ENCODE measurements around the gene CCDC116.
"Not testable (repeated sequence)": the region's sequence is repeated elsewhere in the genome, so short reads cannot be mapped to it uniquely, and the experiment has no call there.

CCDC116 gene

GRCh38 chr22:21611210-21611977 lies 21.2 kb upstream of the CCDC116 start:
- no peak for DNase-seq

GRCh38 chr22:21612858-21613257 lies 19.7 kb upstream of the CCDC116 start:
- DNase-seq: no peak

DNA sequence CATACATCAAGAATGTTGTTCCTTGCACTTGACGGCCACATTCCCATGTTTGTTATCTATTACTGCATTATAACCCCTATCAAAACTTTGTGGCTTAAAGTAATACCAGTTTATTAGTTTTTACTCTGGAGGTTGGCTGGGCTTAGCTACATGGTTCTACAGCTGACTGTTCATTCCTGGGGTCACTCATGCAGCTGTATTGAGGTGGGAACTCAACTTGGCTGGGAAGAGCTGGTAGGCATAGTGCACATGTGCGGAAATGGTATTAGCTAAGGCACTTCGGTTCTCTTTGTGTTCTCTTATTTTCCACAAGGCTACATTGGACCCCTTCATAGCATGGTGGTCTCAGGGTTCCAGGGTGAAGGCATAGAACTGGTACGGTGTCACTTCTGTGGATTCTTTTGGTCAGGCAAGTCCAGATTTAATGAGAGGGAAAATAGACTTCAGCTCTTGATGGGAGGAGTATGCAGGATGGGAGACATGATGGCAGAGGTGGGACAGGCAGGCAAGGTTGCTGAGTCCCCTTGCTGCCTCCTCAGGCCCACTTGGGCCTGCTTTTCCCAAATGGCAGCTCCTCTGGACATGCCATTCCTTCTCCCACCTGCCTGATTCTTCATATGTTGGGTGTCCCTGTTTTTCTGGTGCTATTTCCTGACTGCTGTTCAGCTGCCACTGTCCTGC lies 18.9 kb upstream of the CCDC116 start:
- no peak for DNase-seq

DNA sequence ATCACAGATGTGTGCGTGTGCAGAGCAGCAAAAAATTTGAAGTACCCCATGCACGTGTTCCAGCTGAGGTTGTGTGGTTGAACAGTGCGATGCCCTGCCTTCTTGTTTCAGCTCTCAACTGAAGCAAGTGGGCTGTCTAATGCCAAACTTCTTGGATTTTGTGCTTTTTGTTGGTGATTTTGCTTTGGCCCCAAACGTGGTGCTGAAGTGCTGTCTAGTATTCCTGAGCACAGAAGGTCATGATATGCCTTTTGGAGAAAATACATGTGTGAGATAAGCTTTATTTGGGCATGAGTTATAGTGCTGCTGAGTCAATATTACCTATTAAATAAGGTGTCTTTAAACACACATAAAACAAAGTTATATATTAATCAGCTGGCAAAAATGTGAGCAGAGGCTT lies 16.8 kb upstream of the CCDC116 start:
- no peak for DNase-seq

- DNase-seq: not testable (repeated sequence)
These were observed 15.2 kb upstream of the CCDC116 start for GRCh38 chr22:21617337-21617736.

DNA sequence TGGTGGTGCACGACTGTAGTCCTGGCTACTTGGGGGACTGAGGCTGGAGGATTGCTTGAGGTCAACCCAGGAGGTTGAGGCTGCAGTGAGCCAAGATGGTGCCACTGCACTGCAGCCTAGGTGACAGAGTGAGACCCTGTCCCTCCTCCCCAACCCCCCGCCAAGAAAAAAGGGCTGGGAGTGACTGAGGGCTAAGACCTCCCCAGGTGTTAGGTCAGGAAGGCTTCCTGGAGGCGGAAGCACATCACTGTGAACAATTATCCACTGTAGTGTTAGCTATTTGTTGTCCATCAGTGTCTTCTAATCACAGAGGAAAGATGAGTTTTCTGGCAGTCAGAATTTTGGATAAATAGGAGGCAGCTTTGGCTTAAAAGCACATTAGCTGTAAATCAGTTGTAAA lies 11.5 kb upstream of the CCDC116 start:
- DNase-seq: no peak

DNA sequence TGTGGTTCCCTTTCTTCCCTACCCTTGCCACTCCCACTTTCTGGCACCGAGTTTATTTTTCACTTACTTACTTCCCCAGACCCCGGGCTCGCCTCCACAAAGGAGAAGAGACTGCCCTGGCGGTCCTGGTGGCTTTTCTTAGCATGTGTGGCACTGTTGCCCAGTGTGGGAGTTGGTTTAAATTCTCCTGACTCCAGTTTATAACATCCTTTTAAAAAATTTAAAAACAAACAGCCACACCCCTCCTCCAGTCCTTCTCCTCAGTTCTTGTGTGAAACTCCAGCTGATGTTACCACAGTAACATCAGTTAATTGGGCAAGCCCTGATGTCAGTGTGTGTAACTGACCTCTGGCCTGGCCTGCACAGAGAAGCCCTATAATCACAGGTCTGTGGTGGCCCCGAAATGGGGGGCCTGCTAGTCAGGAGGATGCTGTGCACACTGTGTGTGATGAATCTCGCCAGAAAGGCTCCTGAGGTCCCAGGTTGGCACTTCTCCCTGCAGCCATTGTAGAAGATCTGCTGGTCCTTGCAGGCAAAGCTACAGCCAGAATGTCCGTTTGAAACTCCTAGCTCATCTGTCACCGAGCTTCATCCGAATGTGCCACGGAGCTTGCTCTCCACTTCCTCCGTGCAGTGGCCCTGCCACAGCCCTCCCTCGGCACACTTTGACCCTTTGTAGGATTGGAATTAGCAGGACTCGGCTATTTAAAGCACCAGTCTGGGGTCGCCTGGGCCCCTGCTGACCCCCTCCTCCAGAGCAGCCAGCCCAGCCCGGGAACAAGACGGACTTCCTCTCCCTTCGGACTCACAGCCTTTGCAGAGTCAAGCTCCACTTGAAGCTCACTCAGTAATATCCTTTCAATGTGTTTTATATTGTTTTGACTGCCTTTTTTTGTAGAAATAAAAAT lies 10.3 kb upstream of the CCDC116 start:
- no peak for DNase-seq

DNA sequence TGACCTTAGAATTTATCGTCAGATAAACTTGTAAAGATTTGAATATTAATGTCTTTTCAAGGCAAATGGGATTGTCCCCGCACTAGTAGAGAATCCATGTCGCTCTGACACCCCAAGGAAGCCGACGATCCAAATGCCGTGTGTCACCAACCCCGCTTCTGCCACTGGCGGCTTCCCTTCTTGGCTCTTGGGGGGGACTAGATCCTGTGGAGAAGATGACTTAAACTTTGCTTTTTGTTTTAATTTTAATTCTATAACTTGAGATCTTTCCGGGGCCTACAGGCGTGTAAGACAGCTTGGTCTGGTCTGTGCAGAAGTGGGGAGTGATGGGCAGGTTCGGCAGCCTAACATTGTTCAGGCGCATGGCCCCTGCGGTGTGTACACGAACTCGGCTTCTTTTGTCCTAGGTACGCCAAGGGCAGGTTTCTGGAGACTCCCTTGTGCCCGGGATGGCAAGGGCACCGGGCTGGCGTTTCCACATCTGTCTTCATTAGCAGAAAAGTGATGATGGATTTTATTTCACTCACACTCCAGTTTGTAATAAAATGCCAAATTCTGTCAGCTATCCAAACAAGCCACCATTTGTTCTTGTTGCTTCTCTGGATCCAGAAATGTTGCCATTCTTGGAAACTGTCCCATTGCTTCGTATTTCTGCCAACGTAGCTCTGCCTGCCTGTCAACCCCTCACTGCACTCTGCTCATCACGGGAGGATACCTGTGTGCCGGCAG lies 9.5 kb upstream of the CCDC116 start:
- no peak for DNase-seq

DNA sequence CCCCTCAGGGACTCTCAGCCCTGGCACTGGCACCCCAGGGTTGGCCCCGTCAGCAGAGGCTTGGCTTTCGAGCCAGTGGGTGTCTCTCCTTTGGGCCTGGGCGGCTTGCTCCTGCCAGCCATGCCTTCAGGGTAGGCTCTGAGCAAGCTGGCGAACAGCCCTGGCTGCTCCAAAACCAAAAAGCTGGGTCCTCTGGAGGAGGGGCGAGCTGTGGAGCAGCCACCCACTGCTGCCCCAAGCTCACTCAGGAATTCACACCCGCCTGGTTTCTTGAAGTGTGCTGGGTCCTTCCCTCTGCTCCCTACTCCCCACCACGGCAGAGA lies 9.0 kb upstream of the CCDC116 start:
- DNase-seq: no peak

DNA sequence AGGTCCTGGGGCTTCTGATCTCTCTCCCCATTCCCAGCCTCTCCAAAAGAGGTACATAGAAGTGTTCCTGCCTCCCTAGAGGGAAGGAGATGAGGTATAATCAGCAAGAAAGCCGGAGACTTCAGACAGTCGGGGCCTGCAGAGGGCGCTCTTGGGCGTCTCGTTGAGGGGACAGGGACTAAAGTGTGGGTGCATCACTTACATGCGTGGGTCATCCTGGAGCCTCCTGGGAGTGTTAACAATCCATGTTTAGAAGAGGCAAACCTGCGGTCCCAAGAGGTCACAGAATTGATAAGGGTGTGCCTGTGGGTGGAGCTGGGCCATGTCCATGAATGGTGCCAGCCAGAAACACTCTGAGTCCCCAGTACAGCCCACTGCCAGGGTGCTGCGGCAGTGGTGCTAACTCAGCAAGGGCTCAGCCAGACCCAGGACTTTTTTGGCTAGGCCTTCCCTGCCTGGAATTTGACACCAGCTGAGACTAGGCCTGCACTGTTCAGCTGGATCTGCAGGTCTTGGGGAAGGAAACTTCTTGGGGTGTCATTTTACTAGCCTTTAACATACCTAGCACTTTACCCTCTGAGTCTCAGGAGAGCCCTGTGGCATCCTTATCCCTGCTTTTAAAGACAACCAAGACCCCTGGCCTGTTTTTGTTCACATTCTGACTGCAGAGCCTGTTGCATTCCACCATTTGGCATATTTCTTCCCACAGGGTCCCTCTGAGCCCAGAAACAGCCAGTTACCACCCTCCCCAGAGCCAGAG lies 8.3 kb upstream of the CCDC116 start:
- no peak for DNase-seq

GRCh38 chr22:21624880-21625791 lies 7.4 kb upstream of the CCDC116 start:
- no peak for DNase-seq

DNA sequence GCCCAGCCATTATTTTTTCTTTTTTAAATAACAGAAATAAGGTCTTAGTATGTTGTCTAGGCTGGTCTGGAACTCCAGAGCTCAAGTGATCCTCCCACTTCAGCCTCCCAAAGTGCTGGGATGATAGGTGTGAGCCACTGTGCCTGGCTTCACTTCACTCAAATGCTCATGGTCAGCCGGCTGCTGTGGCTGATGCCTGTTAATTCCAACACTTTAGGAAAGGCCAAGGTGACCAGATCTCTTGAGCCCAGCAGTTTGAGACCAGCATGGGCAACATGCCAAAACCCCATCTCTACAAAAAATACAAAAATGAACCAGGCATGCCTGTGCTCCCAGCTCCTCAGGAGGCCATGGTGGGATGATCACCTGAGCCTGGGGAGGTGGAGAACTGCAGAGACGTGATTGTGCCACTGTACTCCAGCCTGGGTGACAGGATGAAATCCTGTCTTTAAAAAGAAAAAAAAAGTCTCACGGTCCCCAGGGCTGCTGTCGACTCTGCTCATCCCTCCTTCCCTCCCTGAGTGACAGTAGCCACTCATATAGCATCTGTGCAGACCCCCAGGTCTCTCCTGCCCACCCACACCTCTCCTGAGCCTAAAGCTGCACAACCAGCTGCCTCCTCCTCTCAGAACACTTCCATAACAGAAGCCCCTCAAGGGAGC lies 6.4 kb upstream of the CCDC116 start:
- DNase-seq: no peak

GRCh38 chr22:21626735-21627469 lies 5.7 kb upstream of the CCDC116 start:
- DNase-seq: no peak

DNA sequence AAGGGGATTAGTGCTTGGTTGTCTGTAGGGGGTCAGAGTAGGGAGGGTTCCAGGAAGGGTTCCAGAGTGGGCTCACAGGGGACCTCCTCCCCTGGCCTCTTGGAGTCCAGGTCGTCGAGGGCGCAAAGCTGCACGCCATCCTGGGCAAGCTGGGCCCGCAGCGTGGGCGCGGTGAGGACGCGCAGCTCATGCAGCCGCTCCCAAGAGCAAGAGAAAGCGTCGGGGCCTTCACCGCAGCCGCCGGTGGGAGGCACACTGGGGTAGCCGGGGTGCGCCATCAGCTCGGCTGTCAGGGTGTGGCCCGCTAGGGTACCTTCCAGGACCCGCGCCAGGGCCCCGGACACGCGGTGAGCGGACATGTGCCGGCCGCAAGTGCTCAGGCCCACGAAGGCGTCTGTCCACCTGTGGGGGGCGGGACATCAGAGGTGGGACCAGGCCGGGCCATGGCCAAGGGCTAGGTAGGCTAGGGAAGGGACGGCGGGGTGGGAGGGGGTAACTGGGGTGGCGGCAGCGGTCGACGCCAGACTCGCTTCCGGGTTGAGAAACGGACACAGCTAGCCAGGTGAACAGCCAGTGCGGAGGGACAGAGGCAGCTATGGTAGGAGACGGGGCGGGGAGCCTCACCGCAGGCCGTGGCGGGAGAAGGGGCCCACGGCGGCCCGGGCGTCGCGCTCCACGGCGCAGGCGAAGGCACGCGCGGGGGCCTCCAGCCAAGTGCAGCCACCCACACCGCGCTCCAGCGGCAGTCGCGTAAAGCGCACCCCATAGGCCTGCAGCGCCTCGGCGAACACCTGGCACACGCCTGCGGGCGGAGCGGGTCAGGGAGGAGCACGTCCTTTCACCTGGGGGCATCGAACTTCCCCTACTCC lies 3.9 kb upstream of the CCDC116 start:
- DNase-seq: no peak

- DNase-seq: peak; percentile 84
These were observed 3.1 kb upstream of the CCDC116 start, which contains the start of gene YDJC for GRCh38 chr22:21629255-21630149. TSS of gene YDJC (minus strand) at chr22:21630022. CDS start at chr22:21630014, 8 bp downstream.

DNA sequence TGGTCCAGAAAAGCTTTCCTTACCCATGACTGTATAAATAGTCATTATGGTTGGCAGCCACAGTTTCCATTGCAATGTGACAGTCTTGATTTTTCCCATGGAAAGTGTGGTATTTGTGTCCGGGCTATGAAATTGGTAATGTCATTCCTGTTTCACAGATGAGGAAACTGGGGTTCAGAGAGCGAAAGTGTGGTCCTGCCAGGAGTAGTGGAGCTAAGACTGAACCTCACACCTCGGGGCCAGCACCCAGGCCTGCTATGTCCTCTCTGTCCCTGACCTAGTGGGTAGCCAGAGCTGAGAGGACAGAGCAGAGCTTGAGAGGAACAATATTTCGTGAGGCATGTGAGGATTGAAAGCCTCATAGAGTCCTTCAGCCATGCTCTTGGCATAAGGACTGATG lies 1.5 kb upstream of the CCDC116 start:
- no peak for DNase-seq

DNA sequence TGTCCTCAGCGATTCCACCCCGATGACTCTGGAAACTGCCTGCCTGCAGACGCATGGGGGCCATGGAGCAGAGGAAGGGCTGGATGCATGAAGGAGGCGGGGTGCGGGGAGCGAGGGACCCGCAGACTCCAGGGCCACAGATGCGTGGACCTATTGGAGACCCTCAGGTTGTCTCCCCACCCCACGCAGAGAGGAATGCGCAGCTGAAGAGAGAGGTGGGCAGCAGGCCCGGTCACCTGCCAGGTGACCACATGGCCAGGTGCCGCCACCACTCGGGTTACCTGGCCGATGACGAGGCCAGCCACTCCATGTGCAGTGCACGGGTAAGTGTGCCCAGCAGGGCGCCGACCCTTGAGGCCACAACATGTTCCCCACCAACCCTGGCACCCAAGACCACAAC lies 371 bp downstream of the CCDC116 start:
- DNase-seq: no peak

GRCh38 chr22:21633481-21633880 lies 921 bp downstream of the CCDC116 start:
- no peak for DNase-seq
